Ishikawa (cell line): ENCODE data around the gene NRBF2.

Experiments
- EGR1 ChIP-seq: IDR thresholded peaks from 2 replicates; pipeline ENCODE4 v1.6.1; 2012
- EP300 ChIP-seq: IDR thresholded peaks from 2 replicates; pipeline ENCODE4 v1.6.1; 2012; ENCODE audit warnings: borderline replicate concordance
- TF ChIP-seq, protein P1 (sequence below): IDR thresholded peaks from 2 replicates; pipeline ENCODE4 v1.6.1; 2012

GRCh38 chr10:63132651-63133055 is 475 bp upstream of the NRBF2 start:
- TF ChIP-seq EGR1: no peak
- no peak for TF ChIP-seq EP300
- TF ChIP-seq, protein P1, sequence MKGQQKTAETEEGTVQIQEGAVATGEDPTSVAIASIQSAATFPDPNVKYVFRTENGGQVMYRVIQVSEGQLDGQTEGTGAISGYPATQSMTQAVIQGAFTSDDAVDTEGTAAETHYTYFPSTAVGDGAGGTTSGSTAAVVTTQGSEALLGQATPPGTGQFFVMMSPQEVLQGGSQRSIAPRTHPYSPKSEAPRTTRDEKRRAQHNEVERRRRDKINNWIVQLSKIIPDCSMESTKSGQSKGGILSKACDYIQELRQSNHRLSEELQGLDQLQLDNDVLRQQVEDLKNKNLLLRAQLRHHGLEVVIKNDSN: no peak
